Measurements from ENCODE around the gene KCTD5.
"Not testable (repeated sequence)": the region's sequence is repeated elsewhere in the genome, so short reads cannot be mapped to it uniquely, and the experiment has no call there.

DNA sequence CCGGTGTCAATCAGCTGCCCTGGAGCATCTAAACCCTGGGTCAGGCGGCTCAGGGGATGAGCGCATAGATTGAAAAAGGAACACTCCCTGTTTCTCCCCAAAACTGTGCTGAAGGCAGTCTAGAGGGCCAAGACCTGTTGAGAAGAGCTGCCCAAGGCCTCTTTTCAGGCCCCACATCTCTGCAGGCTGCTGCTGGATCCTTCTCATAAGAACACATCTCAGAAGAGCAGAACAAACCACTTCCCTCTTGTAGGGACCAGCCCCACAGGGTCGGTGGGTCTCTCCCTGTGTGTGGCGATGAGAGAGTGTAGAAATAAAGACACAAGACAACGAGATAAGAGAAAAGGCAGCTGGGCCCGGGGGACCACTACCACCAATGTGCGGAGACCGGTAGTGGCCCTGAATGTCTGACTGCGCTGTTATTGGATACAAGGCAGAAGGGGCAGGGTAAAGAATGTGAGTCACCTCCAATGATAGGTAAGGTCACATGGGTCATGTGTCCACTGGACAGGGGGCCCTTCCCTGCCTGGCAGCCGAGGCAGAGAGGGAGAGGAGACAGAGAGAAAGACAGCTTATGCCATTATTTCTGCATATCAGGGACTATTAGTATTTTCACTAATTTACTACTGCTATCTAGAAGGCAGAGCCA is 22.2 kb upstream of the KCTD5 start:
- TF ChIP-seq TAF1 (IDR thresholded peaks at IDR 0.05; ENCODE audit: low read depth); EZH2 (IDR thresholded peaks at IDR 0.05; ENCODE audit: borderline replicate concordance, insufficient read depth, low read length, poor library complexity, severe bottlenecking): not testable (repeated sequence)

Data from neural cell (in vitro differentiated cells).